NCI-H446 (cell line): ENCODE measurements around the gene PPP1R7.
"Not testable (repeated sequence)": the region's sequence is repeated elsewhere in the genome, so short reads cannot be mapped to it uniquely, and the experiment has no call there.

Source experiments
- DNase-seq, 2 experiments: peaks; one replicate each; lab custom pipeline; 2025; lab: John Stamatoyannopoulos, UW

The PPP1R7 gene, protein sequence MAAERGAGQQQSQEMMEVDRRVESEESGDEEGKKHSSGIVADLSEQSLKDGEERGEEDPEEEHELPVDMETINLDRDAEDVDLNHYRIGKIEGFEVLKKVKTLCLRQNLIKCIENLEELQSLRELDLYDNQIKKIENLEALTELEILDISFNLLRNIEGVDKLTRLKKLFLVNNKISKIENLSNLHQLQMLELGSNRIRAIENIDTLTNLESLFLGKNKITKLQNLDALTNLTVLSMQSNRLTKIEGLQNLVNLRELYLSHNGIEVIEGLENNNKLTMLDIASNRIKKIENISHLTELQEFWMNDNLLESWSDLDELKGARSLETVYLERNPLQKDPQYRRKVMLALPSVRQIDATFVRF

DNA sequence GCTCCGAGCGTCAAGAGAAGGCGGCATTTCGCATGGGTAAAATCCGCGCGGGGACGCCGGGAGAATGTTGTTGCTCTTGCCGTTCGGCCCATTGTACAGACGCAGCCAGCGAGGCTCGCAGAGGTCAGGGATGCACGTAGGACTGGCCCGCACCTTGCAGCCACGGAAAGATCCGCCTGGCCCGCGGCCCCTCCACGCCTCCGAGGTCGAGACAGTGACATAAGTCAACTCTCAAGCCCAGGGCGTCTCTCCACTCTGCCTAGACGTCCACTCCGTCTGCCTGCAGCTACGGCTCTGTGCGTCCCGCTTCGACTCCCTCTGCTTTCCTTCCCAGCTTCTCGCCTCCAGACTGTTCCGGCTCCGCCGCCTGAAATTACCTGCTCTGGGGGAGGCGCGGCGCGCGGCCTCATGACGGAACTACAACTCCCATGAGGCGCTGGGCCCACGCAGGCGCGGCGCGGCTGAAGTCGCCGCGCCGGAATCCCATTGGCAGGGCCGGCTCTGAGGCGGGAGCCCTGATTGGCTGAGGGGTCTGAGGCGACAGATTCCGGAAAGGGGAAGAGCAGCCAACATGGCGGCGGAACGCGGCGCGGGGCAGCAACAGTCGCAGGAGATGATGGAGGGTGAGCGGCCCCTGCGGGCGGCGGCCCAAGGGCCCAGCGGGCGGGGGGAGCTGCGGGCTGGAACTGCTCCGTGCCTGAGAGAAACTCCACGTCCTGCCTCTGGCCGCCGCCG lies at the start of gene PPP1R7:
Gene PPP1R7, plus strand, starts transcription at position 543 of the 735 bp plus-strand sequence. Its CDS starts 29 bp downstream, at position 572.
- DNase-seq, result peak; percentile 79 to 96

DNA sequence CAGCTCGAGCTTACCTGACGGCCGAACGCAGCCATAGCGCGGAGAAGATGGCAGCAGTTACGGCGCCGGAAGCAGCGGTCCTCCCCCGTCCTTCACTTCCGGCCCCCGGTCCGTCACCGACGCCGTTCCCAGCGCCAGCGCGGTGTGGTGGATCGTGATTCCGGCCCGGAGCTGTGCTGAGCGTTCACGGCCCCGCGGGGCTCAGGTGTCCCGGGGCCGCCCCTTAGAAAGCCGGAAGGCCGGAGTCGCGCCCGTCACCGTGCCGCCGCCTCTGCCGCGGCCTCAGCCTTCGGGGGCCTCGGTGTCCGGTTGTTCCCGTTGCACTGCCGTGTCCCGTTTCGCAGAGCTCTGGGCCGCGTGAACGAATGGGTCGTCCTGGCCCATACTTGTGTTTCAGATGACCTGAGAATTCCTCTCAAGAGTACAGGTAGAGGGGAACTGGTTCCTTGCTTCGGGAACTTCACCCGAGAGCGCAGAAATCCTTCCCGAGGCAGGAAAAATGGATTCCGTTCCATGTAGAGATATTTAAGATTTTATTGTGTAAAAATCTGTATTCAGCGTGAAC lies 47.9 kb upstream of the PPP1R7 start, which contains the start of gene MTERF4:
Gene MTERF4, minus strand, starts transcription at position 49 of the 565 bp plus-strand sequence. Its CDS starts 14 bp downstream, at position 35.
- peak; percentile 59 to 85 for DNase-seq

DNA sequence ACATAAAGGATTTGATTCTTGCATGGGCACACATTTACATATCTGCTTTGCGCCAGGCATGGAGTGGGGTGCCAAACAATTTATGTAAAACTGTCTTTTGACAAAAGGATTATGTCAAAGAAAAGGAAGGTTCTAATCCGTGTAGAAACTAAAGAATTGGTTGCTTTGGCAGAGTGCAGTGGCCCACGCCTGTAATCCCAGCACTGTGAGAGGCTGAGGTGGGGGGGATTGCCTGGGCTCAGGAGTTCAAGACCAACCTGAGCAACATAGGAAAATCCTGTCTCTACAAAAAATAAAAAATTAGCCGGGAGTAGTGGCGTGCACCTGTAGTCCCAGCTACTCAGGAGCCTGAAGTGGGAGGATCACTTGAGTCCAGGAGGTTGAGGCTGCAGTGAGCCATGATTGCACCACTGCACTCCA lies 47.1 kb upstream of the PPP1R7 start:
- DNase-seq, result no peak

DNA sequence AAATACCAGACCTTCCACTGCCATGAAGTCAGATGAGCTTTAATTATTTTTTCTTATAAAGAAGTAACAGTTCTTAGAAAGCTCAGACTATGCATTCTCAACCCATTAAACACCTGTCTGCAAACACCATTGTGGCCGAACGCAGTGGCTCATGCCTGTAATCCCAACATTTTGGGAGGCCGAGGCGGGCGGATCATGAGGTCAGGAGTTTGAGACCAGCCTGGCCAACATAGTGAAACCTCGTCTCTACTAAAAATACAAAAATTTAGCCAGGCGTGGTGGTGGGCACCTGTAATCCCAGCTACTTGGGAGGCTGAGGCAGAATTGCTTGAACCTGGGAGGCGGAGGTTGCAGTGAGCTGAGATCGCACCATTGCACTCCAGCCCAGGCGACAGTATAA lies 45.7 kb upstream of the PPP1R7 start:
- not testable (repeated sequence) for DNase-seq

DNA sequence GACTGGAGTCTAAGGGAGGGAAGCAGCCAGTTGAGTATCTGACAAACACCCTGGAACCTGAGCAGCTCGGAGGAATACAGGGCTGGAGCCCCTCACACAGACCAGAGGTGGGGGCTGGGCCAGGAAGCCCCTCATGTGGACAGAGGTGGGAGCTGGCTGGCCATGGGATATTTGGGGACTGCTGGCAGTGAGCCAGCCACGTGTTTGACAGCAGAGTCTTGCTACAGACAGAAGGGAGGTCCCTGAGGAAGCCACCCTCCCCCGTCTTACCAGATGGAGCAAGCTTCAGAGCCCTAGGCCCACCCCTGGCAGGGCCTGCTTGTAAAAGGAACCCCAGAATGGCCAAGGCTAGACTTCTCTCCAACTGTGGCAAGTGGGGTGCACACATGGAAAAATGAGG lies 44.6 kb upstream of the PPP1R7 start:
- no peak for DNase-seq

DNA sequence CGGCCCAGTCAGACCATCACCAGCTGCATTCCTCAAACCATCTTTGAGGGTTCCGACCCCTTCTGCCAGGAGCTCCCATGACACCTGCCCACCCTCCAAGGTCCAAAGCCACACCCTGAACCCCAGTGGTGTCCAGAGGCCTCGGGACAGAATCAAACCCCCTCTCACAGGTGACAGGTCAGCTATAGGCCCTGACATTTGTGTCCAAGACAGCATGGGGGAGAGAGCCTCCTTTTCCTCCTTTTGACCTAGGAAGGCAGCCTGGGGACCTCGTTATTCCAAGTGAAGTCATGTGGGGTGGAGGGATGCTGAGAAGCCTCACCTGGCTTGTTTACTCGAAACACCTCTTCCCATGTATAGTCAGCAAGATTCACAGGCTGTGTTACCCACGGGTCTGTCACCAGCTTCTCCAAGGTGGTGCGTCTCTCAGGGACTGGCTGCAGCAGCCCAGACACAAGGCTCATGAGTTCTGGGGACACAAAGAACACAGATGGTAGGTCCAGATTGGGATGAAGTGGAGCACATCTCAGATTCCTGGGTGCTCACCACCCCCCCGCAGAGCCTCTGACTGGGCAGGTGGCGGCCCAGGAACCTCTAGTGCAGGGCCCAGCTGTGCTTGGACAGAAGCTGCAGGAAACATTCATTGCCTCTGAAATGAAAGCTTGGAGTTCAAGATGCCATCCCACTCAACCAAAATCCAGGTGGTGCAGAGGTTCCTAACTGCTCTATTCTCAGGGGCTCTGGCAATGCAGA lies 43.1 kb upstream of the PPP1R7 start:
- no peak for DNase-seq

DNA sequence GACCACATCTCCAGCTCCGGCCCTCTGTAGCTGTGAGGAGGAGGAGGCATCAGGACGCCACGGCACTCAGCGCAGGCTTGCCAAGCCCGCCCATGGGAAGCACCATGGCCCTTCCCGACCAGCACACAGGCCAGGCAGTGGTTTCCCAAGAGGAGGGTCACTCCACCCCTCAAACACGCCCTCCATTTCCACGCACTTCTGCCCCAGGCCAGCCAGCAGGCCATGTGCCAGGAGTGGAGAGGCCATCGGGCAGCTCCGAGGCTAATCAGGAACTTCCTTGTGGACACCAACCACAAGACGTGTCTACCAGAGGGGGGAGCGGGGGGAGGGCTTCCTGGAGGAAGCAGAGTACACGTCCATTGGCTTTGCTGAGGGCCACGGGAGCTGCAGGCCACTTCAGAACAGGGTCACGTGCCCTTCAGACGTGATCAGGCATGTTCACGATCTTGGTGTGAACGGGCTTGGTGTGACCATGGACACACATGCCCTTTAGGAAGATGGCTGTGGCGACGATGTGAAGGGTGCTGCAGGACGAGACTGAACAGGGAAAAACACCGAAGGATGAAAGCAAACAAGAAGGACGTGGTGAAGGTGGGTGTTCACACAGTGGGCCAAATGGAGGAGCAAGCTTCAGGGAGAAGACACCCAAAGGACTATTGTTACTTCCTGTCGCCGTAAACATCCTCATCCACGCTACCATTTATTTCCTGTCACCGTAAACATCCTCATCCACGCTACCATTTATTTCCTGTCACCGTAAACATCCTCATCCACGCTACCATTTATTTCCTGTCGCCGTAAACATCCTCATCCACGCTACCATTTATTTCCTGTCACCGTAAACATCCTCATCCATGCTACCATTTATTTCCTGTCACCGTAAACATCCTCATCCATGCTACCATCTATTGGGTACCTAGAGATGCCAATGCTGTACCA lies 41.7 kb upstream of the PPP1R7 start:
- DNase-seq, result no peak

DNA sequence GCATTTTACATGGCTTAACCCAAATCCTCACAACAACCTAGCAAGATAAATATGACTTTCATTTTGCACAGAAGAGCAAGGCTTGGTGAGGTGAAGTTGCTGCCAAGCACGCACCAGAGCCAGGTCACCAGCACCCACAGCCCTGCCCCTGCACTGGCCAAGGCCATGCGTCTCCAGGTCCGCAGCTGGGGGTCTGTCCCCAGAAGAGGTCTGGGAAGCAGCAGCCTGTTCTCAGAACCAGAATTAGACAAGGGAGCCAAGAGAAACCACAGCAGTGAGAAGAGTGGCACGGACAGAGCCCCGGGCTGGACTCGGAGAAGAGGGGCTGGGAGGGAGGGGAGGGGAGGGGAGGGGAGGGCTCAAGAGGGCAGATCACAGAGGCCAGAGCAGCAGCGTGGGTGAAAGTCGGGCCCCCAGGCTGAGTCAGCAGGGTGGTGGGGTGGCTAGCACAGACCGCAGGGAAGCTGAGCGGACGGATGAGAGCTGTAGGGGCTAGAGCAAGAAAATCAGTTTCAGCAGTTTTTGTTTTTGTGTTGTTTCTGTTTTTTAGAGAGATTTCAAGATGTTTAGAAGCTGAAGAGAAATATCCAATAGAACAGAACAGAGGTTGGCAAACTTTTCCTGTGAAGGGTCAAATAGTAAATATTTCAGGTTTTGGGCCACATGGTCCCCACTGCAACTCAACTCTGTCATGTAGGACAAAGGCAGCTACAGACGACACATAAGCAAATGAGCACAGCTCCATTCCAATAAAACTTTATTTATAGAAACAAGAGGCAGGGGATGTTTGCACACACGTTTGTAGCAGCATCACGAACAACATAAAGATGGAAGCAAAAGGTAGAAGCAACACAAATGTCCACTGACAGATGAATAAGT lies 40.8 kb upstream of the PPP1R7 start:
- no peak for DNase-seq

DNA sequence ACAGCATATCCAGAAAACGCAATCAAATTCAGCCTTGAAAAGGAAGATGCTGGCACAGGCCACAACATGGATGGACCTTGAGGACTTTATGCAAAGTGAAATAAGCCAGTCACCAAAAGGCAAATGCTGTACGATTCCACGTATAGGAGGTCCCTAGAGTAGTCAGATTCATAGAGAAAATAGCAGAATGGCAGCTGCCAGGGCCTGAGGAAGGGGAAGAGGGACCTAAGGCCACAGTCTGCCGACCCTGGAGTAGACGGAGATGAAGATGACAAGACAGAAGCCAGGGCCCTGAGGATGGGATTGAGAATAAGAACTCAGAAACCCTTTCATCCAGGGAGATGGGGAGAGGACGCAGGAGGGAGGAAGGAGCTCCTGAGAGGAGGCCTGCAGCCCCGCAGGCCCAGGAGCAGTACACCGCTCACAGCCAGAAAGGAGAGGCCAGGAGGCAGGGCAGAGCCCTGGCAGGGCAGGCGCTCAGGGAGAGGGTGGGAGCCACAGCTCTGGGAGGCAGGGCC lies 40.1 kb upstream of the PPP1R7 start:
- DNase-seq, result no peak

DNA sequence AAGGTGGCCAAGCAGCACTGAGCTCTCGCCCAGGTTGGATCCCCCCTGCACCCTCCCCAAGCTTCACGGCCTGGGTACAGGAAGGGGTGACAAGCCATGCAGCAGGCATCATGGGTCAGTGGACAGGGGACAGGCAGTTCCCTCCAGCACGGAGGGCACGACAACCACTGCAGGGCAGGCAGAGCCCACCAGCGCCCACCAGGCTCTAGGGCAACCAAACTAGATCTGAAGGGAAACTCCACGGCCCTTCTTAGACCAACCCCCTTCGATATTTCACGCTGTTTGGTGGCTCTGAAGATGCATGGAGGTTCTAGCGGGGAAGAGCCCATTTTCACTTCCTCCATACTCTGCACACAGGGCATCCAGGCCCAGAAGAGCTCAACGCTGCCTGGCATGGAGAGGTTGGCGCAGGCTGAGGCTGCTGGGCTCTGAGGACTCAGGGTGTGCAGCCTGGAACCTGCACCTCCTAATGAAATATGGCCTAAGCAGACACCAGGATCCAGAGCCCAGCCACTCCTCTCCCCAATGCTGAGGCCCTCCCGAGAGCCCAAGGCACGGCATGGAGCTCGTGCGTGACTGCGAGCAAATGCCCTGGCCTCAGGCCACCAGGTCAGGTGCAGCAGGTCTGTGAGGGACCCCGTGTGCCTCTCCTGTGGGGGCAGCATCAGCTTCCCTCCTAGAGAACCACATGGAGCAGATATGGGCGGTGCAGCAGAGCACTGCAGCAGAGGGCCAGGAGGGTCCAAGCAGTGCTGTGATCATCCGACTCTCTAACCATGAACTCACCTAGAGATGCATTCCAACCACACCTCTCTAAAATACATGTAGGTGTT lies 39.4 kb upstream of the PPP1R7 start:
- no peak for DNase-seq

DNA sequence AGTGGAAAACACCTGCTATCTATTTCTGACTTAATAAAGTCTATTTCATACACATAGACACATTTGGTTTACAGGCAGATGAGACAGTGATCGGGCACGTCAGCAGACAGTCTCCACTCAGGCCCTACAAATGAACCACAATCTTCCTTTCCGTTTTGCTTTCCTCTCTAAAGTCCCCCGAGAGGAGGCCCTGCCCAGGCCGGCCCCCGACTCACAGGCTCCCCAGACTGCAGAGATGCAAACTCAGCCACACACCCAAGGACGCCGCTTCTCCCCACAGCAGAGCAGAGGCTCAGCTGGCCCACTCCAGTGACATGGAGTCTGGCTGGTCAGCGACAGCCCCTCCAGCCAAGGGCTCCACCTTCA lies 38.8 kb upstream of the PPP1R7 start:
- no peak for DNase-seq

DNA sequence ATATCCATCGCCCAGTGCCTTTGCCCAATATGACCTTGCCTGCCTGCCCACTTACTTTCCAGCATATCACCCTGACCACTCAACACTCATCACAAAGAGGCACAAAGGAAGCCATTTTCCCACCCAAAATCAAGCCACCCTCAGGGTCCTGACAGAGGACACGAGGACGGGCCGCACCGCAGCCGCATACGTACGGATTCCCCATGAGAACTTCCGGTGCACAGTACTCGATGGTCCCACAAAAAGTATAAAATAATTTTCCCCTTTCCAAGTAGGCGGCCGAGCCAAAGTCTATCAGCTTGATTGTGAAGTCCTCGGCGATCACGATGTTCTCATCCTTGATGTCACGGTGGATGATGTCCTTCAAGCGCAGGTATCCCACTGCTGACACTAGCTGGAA lies 38.2 kb upstream of the PPP1R7 start:
- DNase-seq, result no peak

DNA sequence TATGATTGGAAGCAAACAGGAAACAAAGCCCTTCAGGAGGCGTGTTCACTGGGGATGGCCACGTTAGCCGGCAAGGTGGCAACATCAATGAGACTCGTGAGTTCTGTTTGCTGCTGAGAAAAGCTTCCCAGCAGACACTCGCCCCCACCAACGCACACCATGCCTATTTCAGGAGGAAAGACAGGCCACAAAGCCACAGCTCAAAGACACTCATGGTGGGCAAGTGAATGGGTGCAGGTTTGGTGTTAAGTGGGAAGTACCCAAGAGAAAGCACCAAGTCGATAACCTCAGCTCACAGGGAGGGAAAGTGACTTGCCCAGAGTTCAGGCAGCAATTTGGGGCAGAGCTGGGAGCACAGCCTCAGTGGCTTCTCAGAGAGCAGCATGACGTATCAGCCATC lies 37.7 kb upstream of the PPP1R7 start:
- no peak for DNase-seq

DNA sequence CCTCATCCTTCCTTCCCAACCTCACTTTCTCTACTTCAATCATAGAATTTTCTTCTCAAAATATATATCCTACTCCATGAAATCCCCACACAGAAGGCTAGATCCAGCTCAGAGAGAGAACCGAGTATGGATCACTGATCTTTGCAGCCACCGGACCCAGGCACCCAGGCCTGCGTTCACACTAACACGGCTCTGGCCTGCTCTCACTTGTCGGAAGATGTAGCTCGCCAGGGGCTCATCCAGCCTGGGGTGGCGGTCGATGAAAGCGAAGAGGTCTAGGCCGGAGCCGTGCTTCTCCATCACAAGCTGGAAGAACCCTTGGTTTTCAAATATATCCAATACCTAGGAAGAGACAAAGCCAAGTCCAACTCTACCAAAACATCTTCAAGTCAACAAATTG lies 35.4 kb upstream of the PPP1R7 start:
- DNase-seq, result no peak

DNA sequence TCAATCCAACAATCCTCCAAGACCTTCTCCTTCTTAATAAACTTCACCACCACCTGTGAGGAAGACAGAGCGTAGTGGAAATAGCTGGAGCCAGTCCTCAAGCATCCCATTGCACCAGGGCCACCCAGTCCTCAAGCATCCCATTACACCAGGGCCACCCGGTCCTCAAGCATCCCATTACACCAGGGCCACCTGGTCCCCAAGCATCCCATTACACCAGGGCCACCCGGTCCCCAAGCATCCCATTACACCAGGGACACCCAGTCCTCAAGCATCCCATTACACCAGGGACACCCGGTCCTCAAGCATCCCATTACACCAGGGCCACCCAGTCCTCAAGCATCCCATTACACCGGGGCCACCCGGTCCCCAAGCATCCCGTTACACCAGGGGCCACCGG lies 34.9 kb upstream of the PPP1R7 start:
- DNase-seq, result no peak

DNA sequence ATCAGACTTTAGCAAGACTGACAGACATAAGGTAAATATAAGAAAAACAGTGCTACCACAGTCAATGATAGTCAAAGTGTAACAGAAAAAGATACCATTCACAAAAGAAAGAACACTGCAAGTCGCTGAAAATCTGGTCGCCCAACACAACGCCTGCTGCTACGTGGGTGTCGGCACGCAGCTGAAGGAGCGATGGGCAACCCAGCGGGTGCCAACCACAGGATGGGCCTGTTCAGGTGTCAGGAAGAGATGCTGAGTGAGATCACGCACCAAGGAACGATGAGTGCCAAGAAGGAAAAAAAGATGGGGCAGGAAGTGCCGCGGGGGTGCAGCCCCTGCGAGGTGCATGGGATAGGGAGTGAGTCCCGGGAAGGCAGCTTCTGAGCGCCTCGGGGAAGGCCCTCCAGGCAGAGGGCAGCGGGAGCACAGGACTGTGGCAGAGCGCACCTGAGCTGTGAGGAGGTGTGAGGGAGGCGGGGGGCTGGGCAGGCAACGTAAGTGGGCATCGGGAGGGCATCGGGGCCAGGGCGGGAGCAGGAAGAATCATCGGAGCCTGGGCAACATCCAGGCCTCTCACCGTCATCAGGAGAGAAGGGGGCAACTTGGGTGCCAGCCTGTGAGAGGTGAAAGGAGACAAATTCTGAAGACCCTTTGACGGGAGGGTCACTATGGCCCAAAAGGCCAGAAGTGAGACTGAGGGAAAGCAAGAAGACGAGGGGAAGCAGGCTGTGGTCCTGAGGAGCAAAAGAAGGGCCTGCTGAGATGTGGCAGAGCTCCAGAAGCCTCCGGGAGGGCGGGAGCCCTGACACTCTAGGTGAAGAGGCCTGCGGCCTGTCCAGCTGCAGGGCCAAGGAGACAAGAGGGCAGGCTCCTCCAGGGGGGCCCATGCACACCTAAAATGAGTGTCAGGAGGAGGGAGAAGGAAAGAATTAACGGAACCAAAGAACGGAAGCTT lies 33.4 kb upstream of the PPP1R7 start:
- DNase-seq, result no peak

DNA sequence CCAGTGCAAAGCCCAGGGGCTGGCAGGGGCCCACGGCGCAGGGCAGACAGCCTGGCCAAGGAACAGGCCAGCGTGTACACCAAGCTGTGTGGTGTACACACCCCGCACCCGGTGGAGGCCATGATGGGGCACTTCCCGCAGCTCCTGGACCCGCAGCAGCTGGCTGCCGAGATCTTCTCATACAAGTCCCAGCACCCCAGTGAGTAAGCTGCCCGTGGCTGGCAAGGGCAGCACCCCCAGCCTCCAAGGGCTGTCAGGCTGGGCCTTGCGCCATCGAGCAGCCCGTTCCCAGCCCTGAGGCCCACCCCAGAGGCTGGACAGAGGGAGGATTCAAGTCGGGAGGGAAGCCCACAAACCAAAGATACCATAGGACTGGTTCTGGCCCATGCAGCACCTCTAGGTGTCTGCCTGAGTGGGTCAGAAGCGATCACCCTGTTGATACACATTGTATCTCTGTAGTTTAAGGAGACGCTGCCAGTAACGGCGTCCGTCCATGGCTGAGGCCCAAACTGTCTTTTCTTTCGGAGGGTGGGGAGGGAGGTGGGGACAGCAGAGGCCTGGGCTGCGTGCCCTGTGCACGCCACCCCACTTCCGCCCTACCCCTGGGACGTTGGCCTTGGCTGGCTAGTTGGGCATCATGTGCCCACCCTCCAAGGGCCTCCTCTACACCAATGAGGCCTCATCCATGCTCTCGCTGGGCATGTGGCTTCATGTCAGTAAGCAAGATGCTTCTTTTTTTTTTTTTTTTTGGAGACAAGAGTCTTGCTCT lies 31.3 kb upstream of the PPP1R7 start:
- no peak for DNase-seq
